Measurements from ENCODE around the gene RBFOX2. TPM values are rescaled to one million over a fixed set of nuclear protein-coding genes. Genes with fewer than 3 reads are reported as not detected.

The RBFOX2 gene
- total and polyA plus RNA-seq, 2 of the 13 experiments (the other 11 are each of a cell fraction or from before 2014, with no cell fraction given), result 37.3 to 40.4 TPM

DNA sequence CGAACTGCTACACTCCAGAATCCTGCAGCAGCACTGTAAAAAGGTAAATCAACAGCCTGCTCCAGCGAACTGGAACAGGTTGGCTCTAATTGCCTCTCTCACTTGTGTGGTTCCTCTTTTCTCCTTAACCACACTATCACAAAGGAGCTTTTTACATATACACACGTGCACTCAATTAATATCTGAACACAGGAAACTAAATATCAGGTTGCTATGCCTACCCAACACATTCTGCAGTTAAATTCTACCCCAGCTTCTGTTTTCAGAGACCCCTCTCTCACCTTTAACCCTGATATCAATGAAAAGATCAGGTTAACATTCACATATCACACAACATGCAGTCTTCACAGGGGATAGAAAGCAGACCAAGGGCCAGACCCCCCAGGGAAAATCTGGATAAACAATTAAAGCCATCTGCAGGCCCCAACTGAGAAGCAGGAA, 11.0 kb downstream of the RBFOX2 start:
- in situ Hi-C loops (cut with HindIII; ENCODE audit: extremely low pct_ligation_motif_present, low pct_unique_long_range_greater_than_20kb), result no loop called here
- Histone ChIP-seq H3K9ac (ENCODE audit: insufficient read depth, low read depth, low read length) (no peak overlapping the region), H2AFZ (ENCODE audit: low read length) (no peak overlapping the region), H3K9me3 (ENCODE audit: low read length) (no peaks in the 10 kb centered on the region), H3K27ac (ENCODE audit: extremely low read length, insufficient read depth, low read length) (no peak overlapping the region), H3K4me2 (ENCODE audit: low read depth, low read length) (no peak overlapping the region), H3K4me3 (replicated peaks in 1 of 3; ENCODE audit: insufficient read depth in 1 of 3, low read depth in 2 of 3, low read length in 3 of 3) (no peak overlapping the region), H3K36me3 (replicated peaks in 1 of 2; ENCODE audit: control insufficient read depth in 1 of 2, insufficient read depth in 2 of 2, low read length in 2 of 2) (peaks cover 0 to 2% of the 10 kb centered on the region in 2 experiments; a peak in 2 of 5 replicates), H4K20me1 (ENCODE audit: insufficient read depth, low read length) (no peaks in the 10 kb centered on the region; the same call in 1 of the 2 replicates), H3K79me2 (ENCODE audit: insufficient read depth, low read length) (peaks cover 65% of the 10 kb centered on the region), H3K4me1 (ENCODE audit: insufficient read depth, low read length) (peaks cover 37% of the 10 kb centered on the region), H3K27me3 (ENCODE audit: control insufficient read depth in 1 of 2, insufficient read depth in 2 of 2, low read length in 2 of 2) (no peaks in the 10 kb centered on the region)
- FAIRE-seq (no peak), DNase-seq (ENCODE audit: low spot score) (no peak), ATAC-seq (no peak)
- TF ChIP-seq ZNF441 (CRISPR knock-in tag; IDR thresholded peaks at IDR 0.05; ENCODE audit: borderline replicate concordance), result no peak
- BruUV-seq (replicated peaks), result no TSS peak
- intact Hi-C loops (cut with micrococcal nuclease; ENCODE audit: unreplicated experiment), result no loop called here
- 92% methylated on average over 3 of the region's 3 CpGs for WGBS (ENCODE audit: low lambda C conversion rate)
- ChIA-PET POLR2A (interaction anchor here (1.0 kb wide), 1 partner anchor 9 kb away, joined by 4 read pairs; no protein-coding TSS in a partner anchor), CTCF (ENCODE audit: low intra/inter-chr PET ratio, low total read pairs) (no interaction called here)

DNA sequence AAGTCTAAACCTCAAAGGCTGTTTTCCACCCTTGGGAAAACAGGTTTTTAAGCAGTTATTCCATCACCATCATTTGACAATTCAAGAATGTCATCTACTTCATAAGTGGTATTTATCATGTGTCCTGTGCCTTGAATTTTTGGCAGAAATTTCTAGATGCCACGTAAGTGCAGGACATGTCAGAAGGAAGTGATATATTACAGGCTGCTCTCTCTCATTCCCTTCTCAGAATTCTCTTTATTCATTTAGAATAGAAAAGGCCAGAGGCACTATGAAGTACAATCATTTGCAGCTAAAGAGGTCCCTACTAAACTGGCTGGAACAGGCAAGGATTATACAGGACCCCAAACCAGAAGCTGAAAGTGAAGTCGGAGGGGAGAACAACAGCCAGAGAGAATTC, 11.9 kb downstream of the RBFOX2 start:
- WGBS (ENCODE audit: low lambda C conversion rate), result 98% methylated on average over 2 of the region's 2 CpGs
- CTCF ChIA-PET (ENCODE audit: low intra/inter-chr PET ratio, low total read pairs), result no interaction called here
- no peaks in the 10 kb centered on the region; the same call in 1 of the 2 replicates for H4K20me1 ChIP-seq (ENCODE audit: insufficient read depth, low read length)
- H2AFZ ChIP-seq (ENCODE audit: low read length), result no peak overlapping the region
- H3K4me3 ChIP-seq (replicated peaks in 1 of 3; ENCODE audit: insufficient read depth in 1 of 3, low read depth in 2 of 3, low read length in 3 of 3), result no peak overlapping the region
- no peaks in the 10 kb centered on the region for H3K36me3 ChIP-seq (replicated peaks in 1 of 2; ENCODE audit: control insufficient read depth in 1 of 2, insufficient read depth in 2 of 2, low read length in 2 of 2)
- H3K79me2 ChIP-seq (ENCODE audit: insufficient read depth, low read length), result peaks cover 66% of the 10 kb centered on the region
- DNase-seq (ENCODE audit: low spot score) (no peak), ATAC-seq (no peak), FAIRE-seq (no peak)
- H3K4me2 ChIP-seq (ENCODE audit: low read depth, low read length), result no peak overlapping the region
- POLR2A ChIA-PET, result interaction anchor here (2.6 kb wide), 1 partner anchor 11 kb away, joined by 13 read pairs; the partner anchor contains the start of gene RBFOX2
- H3K27me3 ChIP-seq (ENCODE audit: control insufficient read depth in 1 of 2, insufficient read depth in 2 of 2, low read length in 2 of 2), result no peaks in the 10 kb centered on the region
- H3K9ac ChIP-seq (ENCODE audit: insufficient read depth, low read depth, low read length), result no peak overlapping the region
- intact Hi-C loops (cut with micrococcal nuclease; ENCODE audit: unreplicated experiment), result no loop called here
- H3K4me1 ChIP-seq (ENCODE audit: insufficient read depth, low read length), result peaks cover 37% of the 10 kb centered on the region
- no peak for TF ChIP-seq ZNF891 (CRISPR knock-in tag; IDR thresholded peaks at IDR 0.05)
- no peaks in the 10 kb centered on the region for H3K9me3 ChIP-seq (ENCODE audit: low read length)
- H3K27ac ChIP-seq (ENCODE audit: extremely low read length, insufficient read depth, low read length), result no peak overlapping the region
- no TSS peak for BruUV-seq (replicated peaks)
- in situ Hi-C loops (cut with HindIII; ENCODE audit: extremely low pct_ligation_motif_present, low pct_unique_long_range_greater_than_20kb), result no loop called here
